Lower lobe of right lung (tissue), 2 donors: ENCODE data around the gene FUT9. TPM values are rescaled to one million over a fixed set of nuclear protein-coding genes. Genes with fewer than 3 reads are reported as not detected.

Experiments used
- ATAC-seq, 2 donors: fragments of 200-7000 bp; cut with Tn5 transposase; one replicate each; pipeline ENCODE4 v1.9.1; 2020 to 2022; ENCODE audit warnings: mild to moderate bottlenecking in 2 of 2, moderate library complexity in 2 of 2
- DNase-seq: peaks from one replicate; pipeline ENCODE4 v3.0.0-alpha.2; 2020
- H3K27ac ChIP-seq: fragments of 200-600 bp; one replicate; pipeline ENCODE4 v1.8.0; 2022
- H3K27me3 ChIP-seq: fragments of 200-600 bp; one replicate; pipeline ENCODE4 v1.8.0; 2022; ENCODE audit warnings: low read depth
- H3K36me3 ChIP-seq: fragments of 200-600 bp; one replicate; pipeline ENCODE4 v1.8.0; 2022; ENCODE audit warnings: mild to moderate bottlenecking
- H3K4me1 ChIP-seq: fragments of 200-600 bp; one replicate; pipeline ENCODE4 v1.8.0; 2022
- H3K4me3 ChIP-seq: fragments of 200-600 bp; one replicate; pipeline ENCODE4 v1.8.0; 2022; ENCODE audit warnings: mild to moderate bottlenecking
- H3K9me3 ChIP-seq: fragments of 200-600 bp; one replicate; pipeline ENCODE4 v1.8.0; 2022
- intact Hi-C: fragments of 100-400 bp; cut with DNase I; formaldehyde crosslinking; loops from one replicate; pipeline ENCODE4 v1.11.0; 2022
- total RNA-seq: library from RNA; stranded (reverse); fragmentation: NEBNext Ultra II Directional; extraction: Animal tissue kit (Norgen Biotek cat#: 25700); gene quantifications from one replicate; pipeline ENCODE4 v1.2.1, GENCODE V29; 2021
- TF ChIP-seq, protein P1 (sequence below): fragments of 200-600 bp; IDR thresholded peaks from one replicate; pipeline ENCODE4 v1.8.0; 2022; ENCODE audit warnings: antibody characterized with exemption, mild to moderate bottlenecking
- donor health status: DM: no; HTN: yes; CAD: no; lungs with severe emphysema.

Gene FUT9
- total RNA-seq, 1 donor from 2014 or later, result not detected

DNA sequence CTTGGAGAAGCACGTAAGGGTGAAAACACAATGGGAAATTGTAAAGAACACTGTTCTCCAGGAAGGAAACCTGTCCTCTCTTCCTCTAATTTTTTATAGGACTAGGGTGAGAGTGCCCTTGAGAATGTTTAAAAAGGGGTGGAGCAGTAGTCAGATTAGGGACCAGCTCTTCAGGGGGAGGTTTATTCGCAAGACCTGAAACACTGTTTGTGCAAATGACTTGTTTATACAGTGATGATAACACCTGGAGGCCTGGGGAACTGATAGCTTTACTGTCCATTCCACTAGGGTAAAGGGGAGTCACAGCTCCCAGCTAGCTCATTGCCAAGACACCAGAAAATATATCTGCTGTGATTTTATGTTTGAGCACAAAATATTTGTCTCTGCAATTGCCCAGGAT lies 8.1 kb upstream of the FUT9 start:
- intact Hi-C loops, result no loop called here
- TF ChIP-seq, protein P1, sequence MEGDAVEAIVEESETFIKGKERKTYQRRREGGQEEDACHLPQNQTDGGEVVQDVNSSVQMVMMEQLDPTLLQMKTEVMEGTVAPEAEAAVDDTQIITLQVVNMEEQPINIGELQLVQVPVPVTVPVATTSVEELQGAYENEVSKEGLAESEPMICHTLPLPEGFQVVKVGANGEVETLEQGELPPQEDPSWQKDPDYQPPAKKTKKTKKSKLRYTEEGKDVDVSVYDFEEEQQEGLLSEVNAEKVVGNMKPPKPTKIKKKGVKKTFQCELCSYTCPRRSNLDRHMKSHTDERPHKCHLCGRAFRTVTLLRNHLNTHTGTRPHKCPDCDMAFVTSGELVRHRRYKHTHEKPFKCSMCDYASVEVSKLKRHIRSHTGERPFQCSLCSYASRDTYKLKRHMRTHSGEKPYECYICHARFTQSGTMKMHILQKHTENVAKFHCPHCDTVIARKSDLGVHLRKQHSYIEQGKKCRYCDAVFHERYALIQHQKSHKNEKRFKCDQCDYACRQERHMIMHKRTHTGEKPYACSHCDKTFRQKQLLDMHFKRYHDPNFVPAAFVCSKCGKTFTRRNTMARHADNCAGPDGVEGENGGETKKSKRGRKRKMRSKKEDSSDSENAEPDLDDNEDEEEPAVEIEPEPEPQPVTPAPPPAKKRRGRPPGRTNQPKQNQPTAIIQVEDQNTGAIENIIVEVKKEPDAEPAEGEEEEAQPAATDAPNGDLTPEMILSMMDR, result no peak
- no peak for DNase-seq
- no peaks in the 10 kb centered on the region for H3K4me1 ChIP-seq
- no peaks in the 10 kb centered on the region for H3K9me3 ChIP-seq
- no peak for ATAC-seq
- H3K4me3 ChIP-seq, result no peak overlapping the region
- no peaks in the 10 kb centered on the region for H3K27me3 ChIP-seq
- H3K36me3 ChIP-seq, result no peaks in the 10 kb centered on the region
- no peak overlapping the region for H3K27ac ChIP-seq

DNA sequence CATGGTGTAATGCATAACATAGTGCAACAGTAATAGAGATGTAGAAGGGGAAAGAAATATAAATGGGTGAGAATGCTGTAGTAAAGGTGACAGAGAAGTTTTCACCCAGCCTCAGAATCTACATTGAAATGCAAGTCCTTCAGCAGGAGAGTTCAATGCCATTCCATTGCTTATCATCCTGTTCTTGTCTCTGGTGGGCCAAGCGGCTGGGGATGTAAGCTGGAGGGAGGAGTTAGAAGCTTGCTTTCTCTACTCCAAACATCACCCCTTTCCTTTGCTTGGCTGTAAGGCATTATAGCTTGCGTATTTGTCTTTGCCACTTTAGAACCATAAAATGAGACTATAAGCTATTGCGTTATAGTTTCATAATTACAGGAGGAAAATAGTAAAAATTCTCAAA lies 2.2 kb upstream of the FUT9 start:
- peaks cover 20% of the 10 kb centered on the region for H3K27me3 ChIP-seq
- no peaks in the 10 kb centered on the region for H3K36me3 ChIP-seq
- intact Hi-C loops, result no loop called here
- DNase-seq, result no peak
- H3K4me1 ChIP-seq, result no peaks in the 10 kb centered on the region
- TF ChIP-seq, protein P1, result no peak
- no peaks in the 10 kb centered on the region for H3K9me3 ChIP-seq
- ATAC-seq, result no peak
- no peak overlapping the region for H3K4me3 ChIP-seq
- no peak overlapping the region for H3K27ac ChIP-seq

DNA sequence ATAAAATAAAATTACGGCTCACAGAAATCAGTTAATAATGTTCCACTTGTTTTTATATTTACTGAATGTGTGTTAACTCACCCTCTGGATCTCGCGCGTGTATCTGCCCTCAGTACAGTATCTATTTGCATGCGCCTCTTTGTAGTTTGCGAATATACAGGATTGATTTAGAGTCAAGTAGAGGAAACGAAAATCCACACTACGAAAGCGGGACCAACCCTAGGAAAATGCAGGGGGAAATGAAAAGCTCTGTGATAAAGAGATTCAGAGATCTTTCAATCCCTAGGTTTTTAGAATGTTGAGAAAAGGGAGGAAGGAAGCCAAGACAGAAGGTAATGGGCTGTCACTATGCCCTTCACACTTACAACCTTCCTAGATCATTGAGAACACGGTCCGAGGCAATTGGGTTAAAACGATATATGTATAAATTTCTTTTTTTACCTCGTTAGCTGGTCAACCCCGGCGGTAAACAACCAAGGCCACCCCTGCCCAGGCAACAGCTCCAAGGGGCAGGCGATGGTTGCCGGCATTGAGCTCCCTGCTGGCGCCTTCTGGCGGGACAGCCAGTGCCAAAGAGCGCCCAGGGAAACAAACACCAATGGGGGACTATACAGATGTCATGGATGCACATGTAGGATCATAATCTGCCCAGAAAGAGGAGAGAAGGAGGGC lies 792 bp upstream of the FUT9 start:
- H3K27ac ChIP-seq, result no peak overlapping the region
- ATAC-seq (no peak), DNase-seq (no peak)
- peaks cover 20% of the 10 kb centered on the region for H3K27me3 ChIP-seq
- no peaks in the 10 kb centered on the region for H3K36me3 ChIP-seq
- TF ChIP-seq, protein P1, result no peak
- H3K4me3 ChIP-seq, result no peak overlapping the region
- intact Hi-C loops, result no loop called here
- no peaks in the 10 kb centered on the region for H3K4me1 ChIP-seq
- no peaks in the 10 kb centered on the region for H3K9me3 ChIP-seq

DNA sequence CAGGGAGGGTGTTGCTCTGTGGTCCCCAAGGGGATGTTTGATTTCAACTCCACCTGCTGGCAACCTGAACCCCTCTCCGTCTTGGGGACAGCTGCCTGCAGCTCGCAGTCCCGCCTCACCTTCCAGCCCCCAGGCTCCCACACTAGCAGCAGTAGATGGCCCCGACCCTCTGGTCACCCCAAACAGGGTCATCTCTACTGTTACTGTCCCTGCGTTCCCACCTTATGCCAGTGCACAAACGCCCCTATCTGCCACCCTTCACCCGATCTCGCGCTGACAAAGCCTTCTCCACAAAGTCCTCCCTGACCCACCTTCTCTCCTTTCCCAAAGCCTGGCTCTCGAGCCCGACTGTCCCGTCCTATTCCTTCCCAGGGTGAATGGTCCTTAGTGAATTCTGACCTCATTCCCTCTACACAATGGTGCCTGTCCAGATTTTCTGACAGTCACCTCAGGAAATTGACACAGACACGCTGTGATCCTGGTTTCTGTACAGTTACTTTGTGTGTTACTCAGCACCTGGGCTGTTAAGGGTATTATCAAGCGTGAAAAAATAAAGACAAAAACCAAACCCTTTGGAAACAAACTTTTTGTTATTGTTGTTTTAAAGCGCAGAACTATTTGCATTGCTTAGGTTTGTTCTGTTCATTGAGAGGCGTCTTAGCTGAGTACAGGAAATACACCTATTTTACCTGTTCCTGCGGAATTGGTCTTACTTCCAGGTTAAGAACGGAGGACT lies 728 bp downstream of the FUT9 start:
- Histone ChIP-seq H3K4me3 (no peak overlapping the region), H3K9me3 (no peaks in the 10 kb centered on the region), H3K27me3 (peaks cover 20% of the 10 kb centered on the region), H3K27ac (no peak overlapping the region), H3K4me1 (no peaks in the 10 kb centered on the region), H3K36me3 (no peaks in the 10 kb centered on the region)
- DNase-seq, result no peak
- TF ChIP-seq, protein P1, result no peak
- intact Hi-C loops, result no loop called here
- peak in 1 of 2 donors; percentile 35 for ATAC-seq

DNA sequence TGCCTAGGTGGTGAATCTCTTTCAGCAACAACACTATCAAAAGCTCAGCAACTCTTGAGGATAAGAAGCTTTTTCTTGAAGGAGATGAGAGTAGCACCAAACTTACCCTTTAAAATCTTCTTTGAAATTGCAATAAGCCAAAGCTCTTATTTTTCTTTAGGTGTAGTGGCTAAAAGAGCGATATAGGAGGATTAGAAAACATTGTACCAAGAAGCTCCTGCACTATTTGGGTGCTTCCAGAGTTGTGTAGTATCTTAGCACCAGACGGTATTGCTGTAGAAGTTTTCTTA lies 1.2 kb downstream of the FUT9 start:
- H3K9me3 ChIP-seq, result no peaks in the 10 kb centered on the region
- no peaks in the 10 kb centered on the region for H3K36me3 ChIP-seq
- H3K27me3 ChIP-seq, result peaks cover 20% of the 10 kb centered on the region
- H3K4me3 ChIP-seq, result no peak overlapping the region
- TF ChIP-seq, protein P1, result no peak
- intact Hi-C loops, result no loop called here
- H3K27ac ChIP-seq, result no peak overlapping the region
- ATAC-seq (no peak), DNase-seq (no peak)
- no peaks in the 10 kb centered on the region for H3K4me1 ChIP-seq
